Naive thymus-derived CD8-positive, alpha-beta T cell (primary cell): ENCODE measurements around the gene TMEM63C. TPM values are rescaled to one million over a fixed set of nuclear protein-coding genes. Genes with fewer than 3 reads are reported as not detected.

Experiments used
- microRNA-seq: library from miRNA; unstranded; fragments of <30 nt; microRNA quantifications from one replicate; pipeline ENCODE4 v1.2.0, GENCODE V29; 2022; ENCODE audit warnings: borderline microRNAs expressed
- polyA plus RNA-seq, 3 donors: library from polyadenylated mRNA; unstranded; fragments of 300-500 nt; fragmentation: Illumina TruSeq; gene quantifications; one replicate each; pipeline ENCODE4 v1.2.3, GENCODE V29; 2021
- total RNA-seq, 8 experiments: library from RNA in 2 of 8; stranded (reverse) in 2 of 8; gene quantifications; one replicate each; pipeline ENCODE4 v1.2.3 and lab custom pipeline; 2021 to 2026

The TMEM63C gene
- total and polyA plus RNA-seq, 5 experiments from 2014 or later = 0.02 to 0.83 (median 0.75) TPM; not detected in 1

Small RNAs within 50 kb of the gene (microRNA-seq; reads per million reads assigned to microRNA genes)
- not detected for gene MIR1260A

Other genes with a start within 250 kb of the TMEM63C start
- gene IRF2BPL, start 153.1 kb upstream of the TMEM63C start, total RNA-seq = 10 to 100 TPM; 24.6 to 26.5 TPM
- 1 to 10 TPM; 1.9 to 3.3 (median 3.2) TPM for gene IRF2BPL, start 153.1 kb upstream of the TMEM63C start, polyA plus RNA-seq
- gene CIPC, start 83.5 kb upstream of the TMEM63C start, total RNA-seq = 10 to 100 TPM; 11.3 to 12.8 TPM
- gene CIPC, start 83.5 kb upstream of the TMEM63C start, polyA plus RNA-seq = 1 to 10 TPM; 4.4 to 7.7 (median 4.7) TPM
- not detected for gene ZDHHC22, start 40.0 kb upstream of the TMEM63C start, total RNA-seq
- not detected for gene ZDHHC22, start 40.0 kb upstream of the TMEM63C start, polyA plus RNA-seq
- gene NGB, start 89.4 kb downstream of the TMEM63C start, total RNA-seq = not detected
- not detected for gene NGB, start 89.4 kb downstream of the TMEM63C start, polyA plus RNA-seq
- 10 to 100 TPM; 11.4 to 13.9 TPM for gene POMT2, start 139.1 kb downstream of the TMEM63C start, total RNA-seq
- under 1 TPM; 0.25 to 0.50 (median 0.40) TPM for gene POMT2, start 139.1 kb downstream of the TMEM63C start, polyA plus RNA-seq
- 10 to 100 TPM; 17.9 to 19.6 TPM for gene GSTZ1, start 139.2 kb downstream of the TMEM63C start, total RNA-seq
- 10 to 100 TPM in 1 of 3 donors, 1 to 10 TPM in 2; 8.0 to 10.0 (median 9.9) TPM for gene GSTZ1, start 139.2 kb downstream of the TMEM63C start, polyA plus RNA-seq
- 1 to 10 TPM; 7.8 to 8.0 TPM for gene TMED8, start 195.3 kb downstream of the TMEM63C start, total RNA-seq
- 1 to 10 TPM; 1.8 to 3.0 (median 2.1) TPM for gene TMED8, start 195.3 kb downstream of the TMEM63C start, polyA plus RNA-seq
- gene SAMD15, start 195.6 kb downstream of the TMEM63C start, total RNA-seq = under 1 TPM in 1 of 2 experiments, not detected in 1; 0.44 TPM
- under 1 TPM in 1 of 3 donors, not detected in 2; 0.07 TPM for gene SAMD15, start 195.6 kb downstream of the TMEM63C start, polyA plus RNA-seq
- gene NOXRED1, start 241.7 kb downstream of the TMEM63C start, total RNA-seq = 1 to 10 TPM; 1.6 to 1.9 TPM
- gene NOXRED1, start 241.7 kb downstream of the TMEM63C start, polyA plus RNA-seq = under 1 TPM in 1 of 3 donors, not detected in 2; 0.09 TPM